ENCODE measurements around the gene MAPT. TPM values are rescaled to one million over a fixed set of nuclear protein-coding genes. Genes with fewer than 3 reads are reported as not detected.

MAPT gene
- total RNA-seq, 1 donor from 2014 or later = 3.5 TPM

GRCh38 chr17:45847101-45847500, 47.3 kb upstream of the MAPT start:
- Mint-ChIP-seq H3K4me3 (no peak overlapping the region), H3K27ac (no peak overlapping the region), H3K9me3 (no peaks in the 10 kb centered on the region), H3K27me3 (peaks cover 25% of the 10 kb centered on the region), H3K4me1 (ENCODE audit: unreplicated experiment) (no peaks in the 10 kb centered on the region), H3K36me3 (no peaks in the 10 kb centered on the region)
- no peak for TF ChIP-seq CTCF (conservative IDR thresholded peaks at IDR 0.05)
- no peak for DNase-seq (ENCODE audit: extremely low spot score, unreplicated experiment)

- no peaks in the 10 kb centered on the region for H3K36me3 Mint-ChIP-seq
- H3K4me3 Mint-ChIP-seq = no peak overlapping the region
- H3K27ac Mint-ChIP-seq = no peak overlapping the region
- no peaks in the 10 kb centered on the region for H3K4me1 Mint-ChIP-seq (ENCODE audit: unreplicated experiment)
- DNase-seq (ENCODE audit: extremely low spot score, unreplicated experiment) = no peak
- H3K9me3 Mint-ChIP-seq = no peaks in the 10 kb centered on the region
- peaks cover 32% of the 10 kb centered on the region for H3K27me3 Mint-ChIP-seq
- no peak for TF ChIP-seq CTCF (conservative IDR thresholded peaks at IDR 0.05)
Measured at GRCh38 chr17:45847747-45848146, 46.6 kb upstream of the MAPT start.

- Mint-ChIP-seq H3K27me3 (peaks cover 33% of the 10 kb centered on the region), H3K4me3 (no peak overlapping the region), H3K4me1 (ENCODE audit: unreplicated experiment) (no peaks in the 10 kb centered on the region), H3K27ac (no peak overlapping the region), H3K36me3 (no peaks in the 10 kb centered on the region), H3K9me3 (no peaks in the 10 kb centered on the region)
- no peak for TF ChIP-seq CTCF (conservative IDR thresholded peaks at IDR 0.05)
- no peak for DNase-seq (ENCODE audit: extremely low spot score, unreplicated experiment)
Measured at GRCh38 chr17:45848405-45848804, 45.9 kb upstream of the MAPT start.

GRCh38 chr17:45848868-45849535, 45.4 kb upstream of the MAPT start:
- DNase-seq (ENCODE audit: extremely low spot score, unreplicated experiment) = no peak
- H3K27ac Mint-ChIP-seq = no peak overlapping the region
- TF ChIP-seq CTCF (conservative IDR thresholded peaks at IDR 0.05) = no peak
- H3K4me1 Mint-ChIP-seq (ENCODE audit: unreplicated experiment) = no peaks in the 10 kb centered on the region
- H3K36me3 Mint-ChIP-seq = no peaks in the 10 kb centered on the region
- H3K27me3 Mint-ChIP-seq = peaks cover 33% of the 10 kb centered on the region
- H3K4me3 Mint-ChIP-seq = no peak overlapping the region
- H3K9me3 Mint-ChIP-seq = no peaks in the 10 kb centered on the region

GRCh38 chr17:45849536-45849990, 44.8 kb upstream of the MAPT start:
- no peak for TF ChIP-seq CTCF (conservative IDR thresholded peaks at IDR 0.05)
- H3K36me3 Mint-ChIP-seq = no peaks in the 10 kb centered on the region
- no peak overlapping the region for H3K27ac Mint-ChIP-seq
- no peaks in the 10 kb centered on the region for H3K9me3 Mint-ChIP-seq
- H3K4me1 Mint-ChIP-seq (ENCODE audit: unreplicated experiment) = no peaks in the 10 kb centered on the region
- H3K27me3 Mint-ChIP-seq = peaks cover 38% of the 10 kb centered on the region
- DNase-seq (ENCODE audit: extremely low spot score, unreplicated experiment) = no peak
- no peak overlapping the region for H3K4me3 Mint-ChIP-seq
